ENCODE data around the gene TRANK1.
"Not testable (repeated sequence)": the region's sequence is repeated elsewhere in the genome, so short reads cannot be mapped to it uniquely, and the experiment has no call there.

GRCh38 chr3:36904065-36904464 lies 40.8 kb downstream of the TRANK1 start:
- not testable (repeated sequence) for TF ChIP-seq CTCF (IDR thresholded peaks at IDR 0.05; ENCODE audit: poor library complexity, severe bottlenecking); EP300 (conservative IDR thresholded peaks at IDR 0.05; ENCODE audit: poor library complexity, severe bottlenecking); POLR2AphosphoS5 (IDR thresholded peaks at IDR 0.05); SMC3 (conservative IDR thresholded peaks at IDR 0.05; ENCODE audit: poor library complexity); RAD21 (conservative IDR thresholded peaks at IDR 0.05); EZH2 (IDR thresholded peaks at IDR 0.05; ENCODE audit: borderline replicate concordance, insufficient read depth, low read length, poor library complexity, severe bottlenecking); REST (IDR thresholded peaks at IDR 0.05; ENCODE audit: borderline replicate concordance); TAF1 (IDR thresholded peaks at IDR 0.05; ENCODE audit: low read depth)
